ENCODE data around the gene MKX. TPM values are rescaled to one million over a fixed set of nuclear protein-coding genes. Genes with fewer than 3 reads are reported as not detected.

The MKX gene
- polyA plus RNA-seq, 2 of the 4 experiments (the other 2 are of a cell fraction) = 0.03 TPM; not detected in 1

- DNase-seq (ENCODE audit: low read depth in 1 of 2, low spot score in 1 of 2) = no peak
- Histone ChIP-seq H3K4me2 (no peak overlapping the region), H3K9me3 (no peaks in the 10 kb centered on the region), H3K4me1 (no peaks in the 10 kb centered on the region), H3K4me3 (no peak overlapping the region), H3K27ac (no peak overlapping the region)
- 4% methylated on average over 2 of the region's 2 CpGs for WGBS (ENCODE audit: missing lambda C conversion rate)
- CTCF ChIA-PET = no interaction called here
- ATAC-seq = no peak
- FAIRE-seq = no peak
- no peak for TF ChIP-seq E2F6 (IDR thresholded peaks at IDR 0.05; ENCODE audit: borderline replicate concordance, low read depth)
- TF ChIP-seq FOSL2 (IDR thresholded peaks at IDR 0.05) = no peak
- TF ChIP-seq FOSL2 (CRISPR knock-in tag; IDR thresholded peaks at IDR 0.05) = no peak
- no peak for TF ChIP-seq CEBPB (IDR thresholded peaks at IDR 0.05)
- no peak for TF ChIP-seq TFCP2L1 (CRISPR knock-in tag; IDR thresholded peaks at IDR 0.05)
- no peak for TF ChIP-seq SMC3 (IDR thresholded peaks at IDR 0.05)
- no peak for TF ChIP-seq EP300 (IDR thresholded peaks at IDR 0.05)
- TF ChIP-seq KDM5A (IDR thresholded peaks at IDR 0.05) = no peak
- TF ChIP-seq KDM1A (IDR thresholded peaks at IDR 0.05; ENCODE audit: low read depth) = no peak
- TF ChIP-seq RFX5 (IDR thresholded peaks at IDR 0.05) = no peak
- no peak for TF ChIP-seq MYC (IDR thresholded peaks at IDR 0.05; ENCODE audit: borderline replicate concordance, low read length)
- TF ChIP-seq EHF (CRISPR knock-in tag; IDR thresholded peaks at IDR 0.05) = no peak
- TF ChIP-seq HMGXB4 (CRISPR knock-in tag; IDR thresholded peaks at IDR 0.05; ENCODE audit: borderline replicate concordance) = no peak
- TF ChIP-seq FOSB (CRISPR knock-in tag; IDR thresholded peaks at IDR 0.05) = no peak
- no peak for TF ChIP-seq SREBF2 (IDR thresholded peaks at IDR 0.05)
- no peak for TF ChIP-seq EHMT2 (IDR thresholded peaks at IDR 0.05; ENCODE audit: low read depth)
- no peak for TF ChIP-seq ZC3H11A (IDR thresholded peaks at IDR 0.05)
- no peak for TF ChIP-seq NFE2L2 (conservative IDR thresholded peaks at IDR 0.05; ENCODE audit: low read length)
- TF ChIP-seq, protein P1, sequence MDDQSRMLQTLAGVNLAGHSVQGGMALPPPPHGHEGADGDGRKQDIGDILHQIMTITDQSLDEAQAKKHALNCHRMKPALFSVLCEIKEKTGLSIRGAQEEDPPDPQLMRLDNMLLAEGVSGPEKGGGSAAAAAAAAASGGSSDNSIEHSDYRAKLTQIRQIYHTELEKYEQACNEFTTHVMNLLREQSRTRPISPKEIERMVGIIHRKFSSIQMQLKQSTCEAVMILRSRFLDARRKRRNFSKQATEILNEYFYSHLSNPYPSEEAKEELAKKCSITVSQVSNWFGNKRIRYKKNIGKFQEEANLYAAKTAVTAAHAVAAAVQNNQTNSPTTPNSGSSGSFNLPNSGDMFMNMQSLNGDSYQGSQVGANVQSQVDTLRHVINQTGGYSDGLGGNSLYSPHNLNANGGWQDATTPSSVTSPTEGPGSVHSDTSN (IDR thresholded peaks at IDR 0.05) = no peak
- POLR2A ChIA-PET = no interaction called here
Measured at GRCh38 chr10:27774831-27775230, 29.2 kb upstream of the MKX start.

- no peak overlapping the region for H3K27ac ChIP-seq
- DNase-seq (ENCODE audit: low read depth in 1 of 2, low spot score in 1 of 2) (no peak), FAIRE-seq (no peak), ATAC-seq (no peak)
- 4% methylated on average over 3 of the region's 4 CpGs for WGBS (ENCODE audit: missing lambda C conversion rate)
- ChIA-PET CTCF (interaction anchor here (0.6 kb wide), 1 partner anchor 214 kb away, joined by 5 read pairs; no protein-coding TSS in a partner anchor), POLR2A (no interaction called here)
- H3K4me1 ChIP-seq = no peaks in the 10 kb centered on the region
- H3K9me3 ChIP-seq = no peaks in the 10 kb centered on the region
- H3K4me2 ChIP-seq = no peak overlapping the region
- H3K4me3 ChIP-seq = no peak overlapping the region
- TF ChIP-seq NR3C1 (IDR thresholded peaks at IDR 0.05) (no peak), EP300 (IDR thresholded peaks at IDR 0.05) (no peak), ESRRA (IDR thresholded peaks at IDR 0.05; ENCODE audit: borderline replicate concordance, low read length) (no peak), RCOR1 (IDR thresholded peaks at IDR 0.05; ENCODE audit: low read depth, low read length) (no peak), CTCF (IDR thresholded peaks at IDR 0.05) (no peak), KDM5A (IDR thresholded peaks at IDR 0.05) (no peak), MAX (IDR thresholded peaks at IDR 0.05) (no peak), TP53 (CRISPR knock-in tag; IDR thresholded peaks at IDR 0.05) (no peak)
- TF ChIP-seq, protein P2, sequence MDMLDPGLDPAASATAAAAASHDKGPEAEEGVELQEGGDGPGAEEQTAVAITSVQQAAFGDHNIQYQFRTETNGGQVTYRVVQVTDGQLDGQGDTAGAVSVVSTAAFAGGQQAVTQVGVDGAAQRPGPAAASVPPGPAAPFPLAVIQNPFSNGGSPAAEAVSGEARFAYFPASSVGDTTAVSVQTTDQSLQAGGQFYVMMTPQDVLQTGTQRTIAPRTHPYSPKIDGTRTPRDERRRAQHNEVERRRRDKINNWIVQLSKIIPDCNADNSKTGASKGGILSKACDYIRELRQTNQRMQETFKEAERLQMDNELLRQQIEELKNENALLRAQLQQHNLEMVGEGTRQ (IDR thresholded peaks at IDR 0.05) = no peak
- TF ChIP-seq, protein P1 (IDR thresholded peaks at IDR 0.05) = no peak
- TF ChIP-seq, protein P3, sequence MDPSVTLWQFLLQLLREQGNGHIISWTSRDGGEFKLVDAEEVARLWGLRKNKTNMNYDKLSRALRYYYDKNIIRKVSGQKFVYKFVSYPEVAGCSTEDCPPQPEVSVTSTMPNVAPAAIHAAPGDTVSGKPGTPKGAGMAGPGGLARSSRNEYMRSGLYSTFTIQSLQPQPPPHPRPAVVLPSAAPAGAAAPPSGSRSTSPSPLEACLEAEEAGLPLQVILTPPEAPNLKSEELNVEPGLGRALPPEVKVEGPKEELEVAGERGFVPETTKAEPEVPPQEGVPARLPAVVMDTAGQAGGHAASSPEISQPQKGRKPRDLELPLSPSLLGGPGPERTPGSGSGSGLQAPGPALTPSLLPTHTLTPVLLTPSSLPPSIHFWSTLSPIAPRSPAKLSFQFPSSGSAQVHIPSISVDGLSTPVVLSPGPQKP (IDR thresholded peaks at IDR 0.05; ENCODE audit: low read depth, low read length) = no peak
Measured at GRCh38 chr10:27771231-27771630, 25.6 kb upstream of the MKX start.
